ENCODE measurements around the gene TFDP1. TPM values are rescaled to one million over a fixed set of nuclear protein-coding genes. Genes with fewer than 3 reads are reported as not detected.

TFDP1 gene
- total RNA-seq, 1 donor from 2014 or later, result 49.4 TPM

DNA sequence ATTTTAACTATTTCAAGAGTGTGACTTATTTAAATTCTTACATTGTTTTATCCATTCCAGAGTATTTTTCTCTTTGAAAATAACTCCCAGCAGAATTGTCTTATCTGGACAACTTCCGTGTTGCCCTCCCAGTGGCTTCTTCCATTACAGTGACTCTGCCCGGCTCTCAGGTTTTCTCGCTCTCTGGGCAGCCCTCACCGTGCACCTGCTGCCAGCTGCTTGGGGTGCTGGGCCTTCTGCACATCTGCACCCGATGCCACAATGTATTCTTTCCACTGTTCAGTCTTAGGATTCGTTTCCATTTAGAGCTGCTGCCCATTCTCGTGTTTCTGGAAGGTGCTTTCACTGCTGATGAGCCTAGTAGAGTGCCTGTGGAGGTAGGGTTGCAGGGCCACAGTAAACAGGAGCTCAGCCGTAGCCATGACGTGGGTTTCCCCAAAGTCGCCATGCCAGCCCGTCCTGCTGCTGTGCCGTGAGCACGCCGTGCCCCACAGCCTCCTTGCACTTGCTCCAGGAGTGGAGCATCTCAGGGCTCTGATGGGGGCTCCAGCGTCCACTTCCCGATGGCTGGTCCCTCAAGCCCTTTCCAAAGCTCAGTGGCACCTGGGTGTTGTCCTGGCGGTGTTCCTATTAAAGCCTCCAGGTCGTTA, 48.0 kb upstream of the TFDP1 start:
- FAIRE-seq, result no peak
- peaks cover 18% of the 10 kb centered on the region for H3K36me3 ChIP-seq (ENCODE audit: insufficient read depth, low read length)
- H3K27ac Mint-ChIP-seq (ENCODE audit: unreplicated experiment), result no peak overlapping the region

GRCh38 chr13:113537205-113537604, 47.3 kb upstream of the TFDP1 start:
- Histone ChIP-seq H3K79me2 (ENCODE audit: insufficient read depth, low read length) (peaks cover 28% of the 10 kb centered on the region), H3K27ac (ENCODE audit: low read depth, low read length) (no peak overlapping the region), H3K27me3 (ENCODE audit: insufficient read depth, low read length) (no peaks in the 10 kb centered on the region), H3K4me2 (ENCODE audit: low read length) (no peak overlapping the region), H4K20me1 (ENCODE audit: insufficient read depth, low read length) (peaks cover 29% of the 10 kb centered on the region), H3K9me3 (ENCODE audit: insufficient read depth, low read depth, low read length) (peaks cover 4% of the 10 kb centered on the region), H3K4me1 (ENCODE audit: insufficient read depth, low read length) (peaks cover 3% of the 10 kb centered on the region), H3K36me3 (ENCODE audit: insufficient read depth, low read length) (peaks cover 18% of the 10 kb centered on the region), H3K9ac (ENCODE audit: low read length) (no peak overlapping the region), H2AFZ (ENCODE audit: low read depth, low read length) (no peak overlapping the region), H3K4me3 (ENCODE audit: insufficient read depth, low read depth, low read length) (no peak overlapping the region)
- Mint-ChIP-seq H3K4me3 (ENCODE audit: unreplicated experiment) (no peak overlapping the region), H3K27me3 (ENCODE audit: low read depth, unreplicated experiment) (no peaks in the 10 kb centered on the region), H3K4me1 (ENCODE audit: low read depth, unreplicated experiment) (peaks cover 3% of the 10 kb centered on the region), H3K36me3 (ENCODE audit: low read depth, unreplicated experiment) (peaks cover 19% of the 10 kb centered on the region), H3K9me3 (ENCODE audit: unreplicated experiment) (peaks cover 3% of the 10 kb centered on the region), H3K27ac (ENCODE audit: unreplicated experiment) (no peak overlapping the region)
- no peak for DNase-seq (ENCODE audit: low read depth)
- TF ChIP-seq EZH2 (IDR thresholded peaks at IDR 0.05; ENCODE audit: insufficient read depth, low read length) (no peak), CTCF (IDR thresholded peaks at IDR 0.05; ENCODE audit: insufficient read depth, low read depth, low read length) (no peak)
- FAIRE-seq, result no peak

More for the DNA sequence above, 48.0 kb upstream of the TFDP1 start:
- Histone ChIP-seq H2AFZ (ENCODE audit: low read depth, low read length) (no peak overlapping the region), H3K9ac (ENCODE audit: low read length) (no peak overlapping the region), H4K20me1 (ENCODE audit: insufficient read depth, low read length) (peaks cover 31% of the 10 kb centered on the region), H3K4me2 (ENCODE audit: low read length) (no peak overlapping the region), H3K4me3 (ENCODE audit: insufficient read depth, low read depth, low read length) (no peak overlapping the region), H3K4me1 (ENCODE audit: insufficient read depth, low read length) (peaks cover 8% of the 10 kb centered on the region), H3K79me2 (ENCODE audit: insufficient read depth, low read length) (peaks cover 27% of the 10 kb centered on the region), H3K9me3 (ENCODE audit: insufficient read depth, low read depth, low read length) (peaks cover 4% of the 10 kb centered on the region), H3K27me3 (ENCODE audit: insufficient read depth, low read length) (no peaks in the 10 kb centered on the region), H3K27ac (ENCODE audit: low read depth, low read length) (no peak overlapping the region)
- peaks cover 8% of the 10 kb centered on the region for H3K4me1 Mint-ChIP-seq (ENCODE audit: low read depth, unreplicated experiment)
- DNase-seq (ENCODE audit: low read depth), result no peak
- H3K27me3 Mint-ChIP-seq (ENCODE audit: low read depth, unreplicated experiment), result no peaks in the 10 kb centered on the region
- TF ChIP-seq CTCF (IDR thresholded peaks at IDR 0.05; ENCODE audit: insufficient read depth, low read depth, low read length), result no peak
- no peak for TF ChIP-seq EZH2 (IDR thresholded peaks at IDR 0.05; ENCODE audit: insufficient read depth, low read length)
- peaks cover 24% of the 10 kb centered on the region for H3K36me3 Mint-ChIP-seq (ENCODE audit: low read depth, unreplicated experiment)
- peaks cover 3% of the 10 kb centered on the region for H3K9me3 Mint-ChIP-seq (ENCODE audit: unreplicated experiment)
- H3K4me3 Mint-ChIP-seq (ENCODE audit: unreplicated experiment), result no peak overlapping the region

Measured in astrocyte (in vitro differentiated cells and primary cell).